ENCODE results near the gene QTRT2. TPM values are rescaled to one million over a fixed set of nuclear protein-coding genes. Genes with fewer than 3 reads are reported as not detected.

Gene QTRT2
- total and polyA plus RNA-seq, 9 of the 15 experiments (the other 6 are each of a cell fraction or from before 2014, with no cell fraction given): 10.2 to 25.1 (median 17.3) TPM

GRCh38 chr3:114056130-114057010, at the start of gene QTRT2, which contains the start of gene CCDC191 (continued):
- TF ChIP-seq, protein P1, sequence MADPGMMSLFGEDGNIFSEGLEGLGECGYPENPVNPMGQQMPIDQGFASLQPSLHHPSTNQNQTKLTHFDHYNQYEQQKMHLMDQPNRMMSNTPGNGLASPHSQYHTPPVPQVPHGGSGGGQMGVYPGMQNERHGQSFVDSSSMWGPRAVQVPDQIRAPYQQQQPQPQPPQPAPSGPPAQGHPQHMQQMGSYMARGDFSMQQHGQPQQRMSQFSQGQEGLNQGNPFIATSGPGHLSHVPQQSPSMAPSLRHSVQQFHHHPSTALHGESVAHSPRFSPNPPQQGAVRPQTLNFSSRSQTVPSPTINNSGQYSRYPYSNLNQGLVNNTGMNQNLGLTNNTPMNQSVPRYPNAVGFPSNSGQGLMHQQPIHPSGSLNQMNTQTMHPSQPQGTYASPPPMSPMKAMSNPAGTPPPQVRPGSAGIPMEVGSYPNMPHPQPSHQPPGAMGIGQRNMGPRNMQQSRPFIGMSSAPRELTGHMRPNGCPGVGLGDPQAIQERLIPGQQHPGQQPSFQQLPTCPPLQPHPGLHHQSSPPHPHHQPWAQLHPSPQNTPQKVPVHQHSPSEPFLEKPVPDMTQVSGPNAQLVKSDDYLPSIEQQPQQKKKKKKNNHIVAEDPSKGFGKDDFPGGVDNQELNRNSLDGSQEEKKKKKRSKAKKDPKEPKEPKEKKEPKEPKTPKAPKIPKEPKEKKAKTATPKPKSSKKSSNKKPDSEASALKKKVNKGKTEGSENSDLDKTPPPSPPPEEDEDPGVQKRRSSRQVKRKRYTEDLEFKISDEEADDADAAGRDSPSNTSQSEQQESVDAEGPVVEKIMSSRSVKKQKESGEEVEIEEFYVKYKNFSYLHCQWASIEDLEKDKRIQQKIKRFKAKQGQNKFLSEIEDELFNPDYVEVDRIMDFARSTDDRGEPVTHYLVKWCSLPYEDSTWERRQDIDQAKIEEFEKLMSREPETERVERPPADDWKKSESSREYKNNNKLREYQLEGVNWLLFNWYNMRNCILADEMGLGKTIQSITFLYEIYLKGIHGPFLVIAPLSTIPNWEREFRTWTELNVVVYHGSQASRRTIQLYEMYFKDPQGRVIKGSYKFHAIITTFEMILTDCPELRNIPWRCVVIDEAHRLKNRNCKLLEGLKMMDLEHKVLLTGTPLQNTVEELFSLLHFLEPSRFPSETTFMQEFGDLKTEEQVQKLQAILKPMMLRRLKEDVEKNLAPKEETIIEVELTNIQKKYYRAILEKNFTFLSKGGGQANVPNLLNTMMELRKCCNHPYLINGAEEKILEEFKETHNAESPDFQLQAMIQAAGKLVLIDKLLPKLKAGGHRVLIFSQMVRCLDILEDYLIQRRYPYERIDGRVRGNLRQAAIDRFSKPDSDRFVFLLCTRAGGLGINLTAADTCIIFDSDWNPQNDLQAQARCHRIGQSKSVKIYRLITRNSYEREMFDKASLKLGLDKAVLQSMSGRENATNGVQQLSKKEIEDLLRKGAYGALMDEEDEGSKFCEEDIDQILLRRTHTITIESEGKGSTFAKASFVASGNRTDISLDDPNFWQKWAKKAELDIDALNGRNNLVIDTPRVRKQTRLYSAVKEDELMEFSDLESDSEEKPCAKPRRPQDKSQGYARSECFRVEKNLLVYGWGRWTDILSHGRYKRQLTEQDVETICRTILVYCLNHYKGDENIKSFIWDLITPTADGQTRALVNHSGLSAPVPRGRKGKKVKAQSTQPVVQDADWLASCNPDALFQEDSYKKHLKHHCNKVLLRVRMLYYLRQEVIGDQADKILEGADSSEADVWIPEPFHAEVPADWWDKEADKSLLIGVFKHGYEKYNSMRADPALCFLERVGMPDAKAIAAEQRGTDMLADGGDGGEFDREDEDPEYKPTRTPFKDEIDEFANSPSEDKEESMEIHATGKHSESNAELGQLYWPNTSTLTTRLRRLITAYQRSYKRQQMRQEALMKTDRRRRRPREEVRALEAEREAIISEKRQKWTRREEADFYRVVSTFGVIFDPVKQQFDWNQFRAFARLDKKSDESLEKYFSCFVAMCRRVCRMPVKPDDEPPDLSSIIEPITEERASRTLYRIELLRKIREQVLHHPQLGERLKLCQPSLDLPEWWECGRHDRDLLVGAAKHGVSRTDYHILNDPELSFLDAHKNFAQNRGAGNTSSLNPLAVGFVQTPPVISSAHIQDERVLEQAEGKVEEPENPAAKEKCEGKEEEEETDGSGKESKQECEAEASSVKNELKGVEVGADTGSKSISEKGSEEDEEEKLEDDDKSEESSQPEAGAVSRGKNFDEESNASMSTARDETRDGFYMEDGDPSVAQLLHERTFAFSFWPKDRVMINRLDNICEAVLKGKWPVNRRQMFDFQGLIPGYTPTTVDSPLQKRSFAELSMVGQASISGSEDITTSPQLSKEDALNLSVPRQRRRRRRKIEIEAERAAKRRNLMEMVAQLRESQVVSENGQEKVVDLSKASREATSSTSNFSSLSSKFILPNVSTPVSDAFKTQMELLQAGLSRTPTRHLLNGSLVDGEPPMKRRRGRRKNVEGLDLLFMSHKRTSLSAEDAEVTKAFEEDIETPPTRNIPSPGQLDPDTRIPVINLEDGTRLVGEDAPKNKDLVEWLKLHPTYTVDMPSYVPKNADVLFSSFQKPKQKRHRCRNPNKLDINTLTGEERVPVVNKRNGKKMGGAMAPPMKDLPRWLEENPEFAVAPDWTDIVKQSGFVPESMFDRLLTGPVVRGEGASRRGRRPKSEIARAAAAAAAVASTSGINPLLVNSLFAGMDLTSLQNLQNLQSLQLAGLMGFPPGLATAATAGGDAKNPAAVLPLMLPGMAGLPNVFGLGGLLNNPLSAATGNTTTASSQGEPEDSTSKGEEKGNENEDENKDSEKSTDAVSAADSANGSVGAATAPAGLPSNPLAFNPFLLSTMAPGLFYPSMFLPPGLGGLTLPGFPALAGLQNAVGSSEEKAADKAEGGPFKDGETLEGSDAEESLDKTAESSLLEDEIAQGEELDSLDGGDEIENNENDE (IDR thresholded peaks at IDR 0.05; ENCODE audit: low read depth, low read length): no peak
- TF ChIP-seq TRIM25 (IDR thresholded peaks at IDR 0.05; ENCODE audit: borderline replicate concordance) (no peak), ZNF212 (CRISPR knock-in tag; IDR thresholded peaks at IDR 0.05) (no peak), NR2F6 (CRISPR knock-in tag; IDR thresholded peaks at IDR 0.05) (no peak), ETV5 (CRISPR knock-in tag; IDR thresholded peaks at IDR 0.05; ENCODE audit: low read depth) (no peak)
- TF ChIP-seq, protein P2, sequence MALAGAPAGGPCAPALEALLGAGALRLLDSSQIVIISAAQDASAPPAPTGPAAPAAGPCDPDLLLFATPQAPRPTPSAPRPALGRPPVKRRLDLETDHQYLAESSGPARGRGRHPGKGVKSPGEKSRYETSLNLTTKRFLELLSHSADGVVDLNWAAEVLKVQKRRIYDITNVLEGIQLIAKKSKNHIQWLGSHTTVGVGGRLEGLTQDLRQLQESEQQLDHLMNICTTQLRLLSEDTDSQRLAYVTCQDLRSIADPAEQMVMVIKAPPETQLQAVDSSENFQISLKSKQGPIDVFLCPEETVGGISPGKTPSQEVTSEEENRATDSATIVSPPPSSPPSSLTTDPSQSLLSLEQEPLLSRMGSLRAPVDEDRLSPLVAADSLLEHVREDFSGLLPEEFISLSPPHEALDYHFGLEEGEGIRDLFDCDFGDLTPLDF (CRISPR knock-in tag; IDR thresholded peaks at IDR 0.05): no peak
- TF ChIP-seq, protein P3, sequence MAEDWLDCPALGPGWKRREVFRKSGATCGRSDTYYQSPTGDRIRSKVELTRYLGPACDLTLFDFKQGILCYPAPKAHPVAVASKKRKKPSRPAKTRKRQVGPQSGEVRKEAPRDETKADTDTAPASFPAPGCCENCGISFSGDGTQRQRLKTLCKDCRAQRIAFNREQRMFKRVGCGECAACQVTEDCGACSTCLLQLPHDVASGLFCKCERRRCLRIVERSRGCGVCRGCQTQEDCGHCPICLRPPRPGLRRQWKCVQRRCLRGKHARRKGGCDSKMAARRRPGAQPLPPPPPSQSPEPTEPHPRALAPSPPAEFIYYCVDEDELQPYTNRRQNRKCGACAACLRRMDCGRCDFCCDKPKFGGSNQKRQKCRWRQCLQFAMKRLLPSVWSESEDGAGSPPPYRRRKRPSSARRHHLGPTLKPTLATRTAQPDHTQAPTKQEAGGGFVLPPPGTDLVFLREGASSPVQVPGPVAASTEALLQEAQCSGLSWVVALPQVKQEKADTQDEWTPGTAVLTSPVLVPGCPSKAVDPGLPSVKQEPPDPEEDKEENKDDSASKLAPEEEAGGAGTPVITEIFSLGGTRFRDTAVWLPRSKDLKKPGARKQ (CRISPR knock-in tag; IDR thresholded peaks at IDR 0.05): no peak

All from K562 (cell line).